ENCODE measurements around the gene SAMD14. TPM values are rescaled to one million over a fixed set of nuclear protein-coding genes. Genes with fewer than 3 reads are reported as not detected.

The SAMD14 gene
- total RNA-seq, 1 donor from 2014 or later, result 5.5 TPM

DNA sequence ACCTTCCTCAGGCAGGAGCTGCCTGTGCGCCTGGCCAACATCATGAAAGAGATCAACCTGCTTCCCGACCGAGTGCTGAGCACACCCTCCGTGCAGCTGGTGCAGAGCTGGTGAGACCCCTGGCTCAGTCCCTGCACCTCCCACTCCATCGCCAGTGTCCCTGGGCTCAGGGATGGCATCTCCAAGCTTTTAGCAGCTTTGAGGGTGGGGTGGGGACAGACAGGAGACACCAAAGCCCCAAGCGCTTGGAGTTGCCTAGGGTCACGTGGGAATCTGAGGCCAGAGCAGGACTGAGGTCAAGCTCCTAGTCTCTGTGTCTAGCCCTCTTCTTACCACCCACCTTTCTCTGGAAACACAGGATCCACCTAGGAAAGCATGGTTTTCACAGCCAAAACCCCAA lies 32.5 kb downstream of the SAMD14 start:
- no peak for DNase-seq (ENCODE audit: low spot score)

DNA sequence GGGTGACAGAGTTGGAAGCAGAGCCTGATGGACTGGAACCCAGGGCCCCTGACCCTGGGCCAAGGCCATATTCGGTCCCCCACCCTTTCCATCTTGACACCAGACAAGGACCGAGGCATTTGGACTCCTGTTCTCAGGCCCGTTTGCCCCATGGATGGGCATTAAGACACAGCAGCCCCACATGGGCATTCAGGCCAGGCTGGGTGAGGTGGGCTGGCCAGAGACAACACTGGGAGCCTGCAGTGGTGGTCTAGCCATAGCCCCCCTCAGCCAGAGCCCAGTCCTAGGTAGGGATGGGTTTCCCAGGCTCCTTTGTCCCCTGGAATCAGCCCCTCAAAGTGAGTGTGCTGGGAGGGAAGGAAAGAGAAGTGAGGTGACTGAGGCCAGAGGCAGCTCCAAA lies 33.2 kb downstream of the SAMD14 start:
- no peak for DNase-seq (ENCODE audit: low spot score)

DNA sequence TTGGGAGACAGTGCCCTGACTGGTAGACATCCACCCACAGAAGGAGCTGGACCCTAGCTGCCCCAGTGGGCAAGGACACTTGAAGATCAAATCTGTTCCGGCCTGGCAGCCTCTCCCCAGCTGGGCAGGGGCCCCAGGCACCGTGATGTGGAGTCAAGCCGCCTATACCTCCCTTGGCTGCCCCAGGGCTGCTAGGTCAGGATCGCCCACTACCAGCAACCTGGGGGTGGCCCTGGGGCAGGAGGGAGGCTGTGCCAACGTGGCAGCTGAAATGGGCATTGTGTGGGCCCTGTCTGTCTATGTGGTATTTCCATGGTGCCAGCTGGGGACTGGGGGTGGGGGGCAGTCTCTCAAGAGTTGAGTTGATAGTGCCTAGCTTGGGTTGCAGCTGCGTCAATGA lies 33.9 kb downstream of the SAMD14 start:
- DNase-seq (ENCODE audit: low spot score), result no peak

DNA sequence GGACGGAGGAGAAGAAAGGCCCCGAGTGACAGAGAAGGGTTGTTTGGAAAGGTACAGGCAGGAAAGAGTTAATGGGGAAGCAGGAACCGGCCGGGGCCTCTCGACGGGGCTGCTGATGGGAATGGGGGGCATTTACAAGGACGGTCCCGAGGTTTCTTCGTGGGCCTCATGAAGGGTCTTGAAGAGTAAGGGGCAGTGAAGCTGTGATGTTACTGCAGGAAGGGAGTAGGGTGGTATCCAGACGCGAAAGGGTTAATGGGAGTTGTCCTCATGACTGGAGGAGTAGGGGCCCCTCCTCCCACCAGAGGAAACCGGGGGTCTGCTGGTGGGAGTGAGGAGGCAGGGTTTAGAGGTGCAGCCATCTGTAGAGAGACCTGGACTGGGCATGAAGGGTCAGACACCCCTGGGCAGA lies 34.3 kb downstream of the SAMD14 start:
- DNase-seq (ENCODE audit: low spot score), result no peak

DNA sequence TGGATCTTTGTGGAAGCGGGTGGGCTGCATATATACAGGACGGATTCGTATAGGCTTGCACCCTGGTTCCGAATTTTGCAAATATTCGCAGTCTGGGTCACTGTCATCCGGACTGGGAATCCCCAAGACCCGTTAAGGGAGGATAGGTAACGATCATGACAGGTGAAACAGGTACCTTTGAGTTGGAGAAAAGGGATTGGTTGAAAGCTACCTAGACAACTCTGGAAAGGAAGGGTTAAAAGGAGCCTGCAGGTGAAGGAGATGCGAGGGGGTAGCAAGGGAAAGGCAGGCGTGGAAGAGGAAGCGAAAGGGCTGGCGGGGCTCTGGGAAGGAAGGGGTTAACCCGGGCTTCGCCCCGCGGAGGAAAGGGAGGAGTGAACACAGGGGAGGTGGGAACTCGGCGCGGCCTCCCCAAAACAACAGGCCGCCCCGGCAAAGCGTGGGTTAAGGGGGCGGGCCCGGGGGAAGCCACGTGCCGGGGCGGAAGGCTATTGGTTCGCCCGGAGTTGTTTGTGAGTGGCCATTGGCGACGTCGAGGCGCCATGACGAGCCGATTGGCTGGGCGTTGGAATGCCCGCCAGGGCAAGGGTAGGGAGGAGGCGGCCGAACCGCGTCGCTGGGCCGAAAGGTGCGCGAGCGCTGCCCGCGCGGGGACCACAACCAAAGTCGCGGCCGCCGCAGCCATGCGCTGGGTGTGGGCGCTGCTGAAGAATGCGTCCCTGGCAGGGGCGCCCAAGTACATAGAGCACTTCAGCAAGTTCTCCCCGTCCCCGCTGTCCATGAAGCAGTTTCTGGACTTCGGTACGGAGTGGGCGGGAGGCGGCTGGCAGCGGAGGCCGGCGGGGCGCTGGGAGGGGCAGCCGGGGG lies 35.0 kb downstream of the SAMD14 start, which contains the start of gene PDK2:
PDK2 (plus strand) TSS at position 599 of the 867 bp plus-strand sequence; CDS start at position 684, 85 bp downstream.
- peak; percentile 98 for DNase-seq (ENCODE audit: low spot score)

DNA sequence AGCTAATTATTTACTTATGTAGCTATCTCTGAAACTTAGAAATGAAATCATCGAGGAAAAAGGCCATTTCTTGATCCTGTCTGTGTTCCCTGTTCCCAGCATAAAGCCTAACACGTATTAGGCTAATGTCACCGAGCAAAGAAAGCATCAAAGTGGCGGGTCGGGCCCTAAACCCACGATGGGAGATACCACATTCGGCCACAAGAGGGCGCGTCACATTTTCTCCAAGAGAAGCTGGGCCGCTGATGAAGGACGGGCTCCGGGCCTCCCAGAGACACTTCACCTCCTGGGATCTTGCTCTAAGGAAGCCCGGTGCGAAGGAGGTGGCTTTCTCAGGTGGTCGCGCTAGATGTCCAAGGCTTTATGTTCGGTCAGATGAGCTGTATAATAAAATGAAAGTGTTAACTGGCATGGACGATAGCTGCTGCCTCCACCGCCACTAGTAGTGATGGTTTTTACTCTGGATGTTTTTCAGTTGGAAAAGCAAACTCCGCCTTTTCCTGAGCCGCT lies 35.7 kb downstream of the SAMD14 start:
- DNase-seq (ENCODE audit: low spot score), result peak; percentile 95

DNA sequence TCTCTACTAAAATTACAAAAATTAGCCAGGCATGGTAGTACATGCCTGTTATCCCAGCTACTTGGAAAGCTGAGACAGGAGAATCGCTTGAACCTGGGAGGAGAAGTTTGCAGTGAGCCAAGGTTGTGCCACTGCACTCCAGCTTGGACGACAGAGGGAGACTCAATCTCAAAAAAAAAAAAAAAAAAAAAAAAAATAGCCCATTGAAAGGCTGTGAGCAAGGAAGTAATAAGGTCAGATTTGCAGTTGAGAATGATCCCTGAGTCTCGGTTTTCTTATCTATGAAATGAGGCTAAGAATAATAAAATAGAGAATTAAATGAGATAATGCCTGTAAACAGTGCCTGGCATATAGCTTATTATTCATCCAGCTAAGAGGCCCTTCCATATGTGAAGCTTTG lies 36.2 kb downstream of the SAMD14 start:
- no peak for DNase-seq (ENCODE audit: low spot score)

DNA sequence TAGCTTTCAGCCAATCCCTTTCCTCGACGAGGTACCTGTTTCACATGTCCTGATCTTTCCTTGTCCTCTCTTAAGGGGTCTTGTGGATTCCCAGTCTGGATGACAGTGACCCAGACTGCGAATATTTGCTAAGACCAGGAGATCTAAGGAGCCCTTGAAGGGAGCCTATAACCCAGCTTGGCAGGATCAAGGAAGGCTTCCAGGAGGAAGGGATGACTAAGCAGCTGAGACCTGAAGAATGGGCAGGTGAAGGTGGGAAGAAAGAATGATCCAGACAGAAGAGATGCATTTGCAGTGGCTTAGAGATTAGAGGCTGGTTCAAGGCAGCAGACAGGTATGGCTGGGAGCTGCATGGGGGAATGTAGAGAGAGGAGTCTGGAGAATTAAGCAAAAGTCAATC lies 36.7 kb downstream of the SAMD14 start:
- DNase-seq (ENCODE audit: low spot score), result no peak

DNA sequence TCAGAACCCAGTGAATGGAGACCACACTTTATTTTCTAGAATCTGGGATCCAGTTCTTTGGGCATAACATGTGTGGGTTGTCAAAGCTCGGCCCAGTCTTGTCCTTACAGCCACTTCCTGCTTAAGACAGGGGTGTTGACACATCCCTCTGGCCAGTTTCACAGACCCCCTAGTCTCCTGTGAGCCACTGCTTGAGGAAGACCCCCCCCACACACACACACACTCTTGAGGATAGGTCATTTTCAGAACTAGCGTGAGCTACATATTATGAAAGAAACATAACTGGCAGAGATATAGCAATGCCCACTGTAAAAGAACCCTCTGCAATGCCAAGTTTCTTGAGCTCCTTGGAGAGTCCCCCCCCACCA lies 38.1 kb downstream of the SAMD14 start:
- no peak for DNase-seq (ENCODE audit: low spot score)

DNA sequence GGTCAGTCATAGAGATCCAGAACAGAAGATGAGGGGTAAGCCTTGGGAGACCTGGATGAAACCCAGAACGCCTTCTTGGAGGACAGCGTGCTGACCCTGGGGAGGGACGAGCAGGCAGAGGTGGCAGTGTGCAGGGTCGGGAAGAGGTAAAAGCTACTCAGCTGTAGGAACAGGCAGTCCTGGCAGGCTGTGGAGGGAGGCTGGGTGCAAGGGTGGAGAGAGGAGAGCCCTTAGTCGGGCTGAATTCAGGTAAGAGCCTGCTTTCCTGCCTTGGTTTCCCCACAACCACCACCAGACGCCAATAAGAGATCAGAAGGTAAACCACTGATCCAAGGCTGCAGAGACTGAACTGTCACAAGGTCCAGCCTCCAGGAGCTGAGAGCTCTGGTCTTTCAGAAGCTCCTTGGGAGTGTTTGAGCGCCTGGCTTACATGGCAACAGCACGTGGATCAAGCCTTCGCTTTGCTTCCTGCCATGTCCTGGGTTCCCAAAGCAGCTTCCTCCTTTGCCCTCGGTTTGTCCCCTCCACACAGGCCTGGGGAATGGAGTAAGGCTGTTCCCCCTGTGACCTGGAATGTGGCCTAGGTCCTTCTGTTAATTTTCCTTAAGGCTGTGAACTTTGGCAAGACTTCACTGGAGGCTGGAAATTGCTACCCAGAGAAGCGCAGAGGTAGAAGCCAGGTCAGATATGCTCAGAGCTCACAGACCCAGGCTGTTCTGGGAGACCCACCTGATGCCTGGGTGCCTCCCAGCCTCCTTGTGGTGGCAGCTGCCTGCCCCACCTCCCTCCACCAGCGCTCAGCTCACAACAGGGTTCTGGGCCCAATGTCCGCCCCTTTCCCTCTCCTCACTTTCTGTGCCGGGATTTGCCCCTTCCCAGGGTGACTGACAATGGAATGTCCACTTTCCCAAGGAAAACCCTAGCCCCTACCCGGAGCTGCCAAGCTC lies 38.7 kb downstream of the SAMD14 start:
- DNase-seq (ENCODE audit: low spot score), result no peak

DNA sequence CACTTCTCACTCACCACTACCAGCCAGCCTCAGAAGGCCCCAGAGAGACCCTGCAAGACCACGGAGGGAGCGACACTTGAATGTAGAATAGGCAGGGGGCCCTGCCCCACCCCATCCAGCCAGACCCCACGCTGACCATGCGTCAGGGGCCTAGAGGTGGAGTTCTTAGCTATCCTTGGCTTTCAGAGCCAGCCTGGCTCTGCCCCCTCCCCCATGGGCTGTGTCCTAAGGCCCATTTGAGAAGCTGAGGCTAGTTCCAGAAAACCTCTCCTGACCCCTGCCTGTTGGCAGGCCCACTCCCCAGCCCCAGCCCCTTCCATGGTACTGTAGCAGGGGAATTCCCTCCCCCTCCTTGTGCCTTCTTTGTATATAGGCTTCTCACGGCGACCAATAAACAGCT lies 39.9 kb downstream of the SAMD14 start:
- no peak for DNase-seq (ENCODE audit: low spot score)

DNA sequence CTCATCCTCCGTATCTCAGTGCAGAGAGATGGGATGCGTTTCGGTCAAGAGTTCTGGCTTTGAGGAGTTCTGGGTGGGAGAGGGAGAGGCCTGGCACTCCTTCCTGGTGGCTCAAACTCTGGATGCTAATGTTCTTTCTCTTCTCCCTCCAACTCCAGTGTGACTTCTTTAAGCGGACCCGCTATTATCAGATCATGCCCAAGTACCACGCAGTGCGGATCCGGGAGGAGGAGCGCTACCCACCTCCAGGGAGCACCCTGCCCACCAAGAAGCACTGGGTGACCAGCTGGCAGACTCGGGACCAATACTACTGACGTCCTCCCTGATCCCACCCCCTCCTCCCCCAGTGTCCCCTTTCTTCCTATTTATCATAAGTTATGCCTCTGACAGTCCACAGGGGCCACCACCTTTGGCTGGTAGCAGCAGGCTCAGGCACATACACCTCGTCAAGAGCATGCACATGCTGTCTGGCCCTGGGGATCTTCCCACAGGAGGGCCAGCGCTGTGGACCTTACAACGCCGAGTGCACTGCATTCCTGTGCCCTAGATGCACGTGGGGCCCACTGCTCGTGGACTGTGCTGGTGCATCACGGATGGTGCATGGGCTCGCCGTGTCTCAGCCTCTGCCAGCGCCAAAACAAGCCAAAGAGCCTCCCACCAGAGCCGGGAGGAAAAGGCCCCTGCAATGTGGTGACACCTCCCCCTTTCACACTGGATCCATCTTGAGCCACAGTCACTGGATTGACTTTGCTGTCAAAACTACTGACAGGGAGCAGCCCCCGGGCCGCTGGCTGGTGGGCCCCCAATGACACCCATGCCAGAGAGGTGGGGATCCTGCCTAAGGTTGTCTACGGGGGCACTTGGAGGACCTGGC lies 40.8 kb downstream of the SAMD14 start:
- no peak for DNase-seq (ENCODE audit: low spot score)

DNA sequence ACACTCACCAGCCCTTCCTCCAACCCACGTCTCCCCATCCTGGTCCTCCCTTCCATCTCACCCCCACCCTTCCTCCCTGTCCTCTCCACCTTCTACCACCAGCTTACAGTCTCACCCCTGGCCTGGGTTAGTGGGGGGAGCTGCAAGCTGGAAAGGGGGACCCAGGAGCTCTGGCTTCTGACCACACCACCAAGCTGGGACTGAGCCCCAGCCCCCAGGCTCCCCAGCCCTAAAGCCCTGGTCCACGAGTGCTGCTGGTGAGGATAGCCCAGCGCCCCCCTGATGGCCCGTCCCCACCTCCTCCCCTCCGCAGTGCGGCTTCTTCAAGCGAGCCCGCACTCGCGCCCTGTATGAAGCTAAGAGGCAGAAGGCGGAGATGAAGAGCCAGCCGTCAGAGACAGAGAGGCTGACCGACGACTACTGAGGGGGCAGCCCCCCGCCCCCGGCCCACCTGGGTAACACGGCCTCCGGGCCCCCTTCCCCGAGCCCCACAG lies 42.0 kb downstream of the SAMD14 start:
- DNase-seq (ENCODE audit: low spot score), result no peak

DNA sequence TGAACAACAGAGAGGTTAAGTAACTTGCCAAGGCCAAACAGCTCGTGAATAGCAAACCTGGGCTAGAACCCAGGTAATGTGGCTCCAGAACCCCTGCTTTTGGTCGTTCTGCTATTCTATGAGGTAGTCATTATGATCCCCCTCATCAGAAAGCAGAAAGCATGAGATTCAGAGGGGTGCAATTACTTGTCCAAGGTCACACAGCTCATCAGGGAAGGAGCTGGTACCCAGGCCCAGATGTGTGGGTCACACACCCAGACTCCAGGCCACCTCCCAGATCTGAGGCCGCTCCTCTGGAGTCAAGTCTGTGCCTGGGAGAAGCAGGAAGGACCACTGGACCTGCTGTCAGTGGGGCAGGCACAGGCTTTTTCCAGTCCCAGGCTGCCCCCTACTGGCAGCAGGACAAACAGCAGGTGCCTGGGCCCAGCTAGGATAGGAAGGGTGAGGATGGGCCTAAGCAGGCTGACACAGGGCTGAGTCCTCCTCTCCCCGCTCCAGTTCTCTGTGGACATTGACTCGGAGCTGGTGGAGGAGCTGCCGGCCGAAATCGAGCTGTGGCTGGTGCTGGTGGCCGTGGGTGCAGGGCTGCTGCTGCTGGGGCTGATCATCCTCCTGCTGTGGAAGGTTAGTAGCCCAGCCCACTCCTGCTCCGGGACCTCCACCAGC lies 42.6 kb downstream of the SAMD14 start:
- peak; percentile 66 for DNase-seq (ENCODE audit: low spot score)

DNA sequence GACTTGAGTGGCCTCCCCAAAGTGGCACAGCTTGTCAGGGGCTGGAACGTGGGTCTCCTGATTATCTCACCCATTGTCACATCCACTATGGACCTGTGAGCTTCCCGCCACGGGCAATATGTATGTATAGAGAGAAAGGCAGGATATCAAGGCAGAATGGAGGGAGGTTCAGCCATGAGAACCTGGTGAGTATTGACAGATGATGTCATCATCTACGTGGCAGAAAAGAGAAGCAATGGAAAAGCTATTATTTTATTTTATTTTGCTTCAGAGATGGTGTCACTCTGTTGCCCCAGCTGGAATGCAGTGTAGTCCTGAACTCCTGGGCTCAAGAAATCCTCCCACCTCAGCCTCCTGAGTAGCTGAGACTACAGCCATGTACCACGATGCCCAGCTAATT lies 48.2 kb downstream of the SAMD14 start:
- no peak for DNase-seq (ENCODE audit: low spot score)

DNA sequence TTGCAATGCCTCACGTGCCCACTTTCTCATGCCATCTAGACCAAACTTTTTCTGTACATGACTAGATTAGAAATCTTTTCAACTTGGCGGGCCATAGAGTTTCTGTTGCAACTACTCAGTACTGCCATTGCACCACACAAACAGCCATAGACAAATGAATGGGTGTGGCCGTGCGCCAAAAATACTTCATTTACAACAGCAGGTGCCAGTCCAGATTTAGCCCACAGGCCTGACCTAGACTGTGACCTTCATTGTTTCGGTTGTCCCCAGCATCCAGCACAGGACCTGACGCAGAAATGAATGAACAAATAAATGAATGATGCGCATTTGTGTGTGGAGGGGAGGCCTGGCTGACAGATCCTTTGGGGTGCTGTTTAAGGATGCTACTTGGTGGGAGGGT lies 49.1 kb downstream of the SAMD14 start:
- no peak for DNase-seq (ENCODE audit: low spot score)

DNA sequence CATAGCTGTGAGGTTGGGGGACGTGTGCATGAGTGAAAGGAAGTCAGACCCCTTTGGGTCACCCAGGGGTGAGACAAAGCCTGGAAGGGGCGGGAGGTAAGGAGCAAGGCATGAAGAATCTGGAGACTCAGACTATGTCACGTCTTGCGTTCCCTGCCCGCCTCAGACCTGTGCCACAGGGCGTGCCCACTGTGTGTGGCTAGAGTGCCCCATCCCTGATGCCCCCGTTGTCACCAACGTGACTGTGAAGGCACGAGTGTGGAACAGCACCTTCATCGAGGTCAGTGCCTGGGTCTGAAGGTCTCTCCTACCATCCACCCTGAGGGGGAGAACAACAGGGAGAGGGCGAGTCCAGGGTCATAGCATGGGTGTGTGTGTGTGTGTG lies 49.9 kb downstream of the SAMD14 start:
- no peak for DNase-seq (ENCODE audit: low spot score)

DNA sequence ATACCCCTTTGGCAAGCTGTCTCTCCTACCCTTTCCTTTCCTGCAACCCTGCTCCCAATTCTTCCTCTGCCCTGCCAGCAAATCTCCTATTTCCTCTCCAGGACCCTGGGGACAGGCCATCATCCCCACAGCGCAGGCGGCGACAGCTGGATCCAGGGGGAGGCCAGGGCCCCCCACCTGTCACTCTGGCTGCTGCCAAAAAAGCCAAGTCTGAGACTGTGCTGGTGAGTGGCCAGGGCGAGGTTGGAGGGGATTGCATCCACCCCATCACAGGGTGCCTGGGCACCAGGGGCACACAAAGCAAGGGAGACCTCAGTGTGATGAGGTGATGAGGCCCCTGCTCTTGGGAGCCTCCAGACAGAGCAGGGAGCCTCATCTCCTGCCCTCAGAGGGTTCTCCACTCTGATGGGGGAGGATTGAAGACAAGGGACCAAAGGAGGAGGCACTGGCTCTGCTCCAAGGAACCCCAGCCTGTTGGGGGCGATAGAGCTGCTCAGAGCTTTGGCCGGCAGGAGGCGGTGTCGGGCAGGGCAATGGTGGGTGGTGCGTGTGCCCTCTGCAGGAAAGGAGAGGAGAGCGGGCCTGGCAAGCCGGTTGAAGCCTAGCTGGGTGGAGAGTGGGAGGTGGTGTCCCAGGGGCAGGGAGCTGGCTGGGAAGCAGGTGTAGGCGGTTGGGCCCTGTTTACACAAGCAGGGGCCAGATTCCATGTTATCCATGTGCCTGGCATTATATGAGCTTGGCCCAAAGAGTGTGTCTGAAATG lies 50.4 kb downstream of the SAMD14 start:
- DNase-seq (ENCODE audit: low spot score), result no peak

DNA sequence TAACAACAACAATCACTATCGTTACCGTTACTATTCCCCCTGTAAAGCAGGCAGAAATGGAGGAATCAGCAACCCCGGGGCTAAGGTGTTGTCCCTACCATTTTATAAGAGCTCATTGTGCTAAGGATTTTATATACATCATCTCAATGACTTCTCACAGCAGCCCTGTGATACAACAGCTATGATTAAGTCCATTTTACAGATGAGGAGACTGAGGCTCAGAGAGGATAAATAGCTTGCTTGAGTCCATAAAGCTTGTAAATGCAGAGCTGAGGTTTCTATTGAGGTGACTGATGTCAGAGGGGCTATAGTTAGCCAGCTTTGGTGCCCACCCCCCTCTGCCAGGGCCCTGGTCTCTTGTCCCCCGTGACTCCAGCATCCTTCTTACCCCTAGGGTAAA lies 51.5 kb downstream of the SAMD14 start:
- DNase-seq (ENCODE audit: low spot score), result no peak
